SK-N-DZ (cell line): ENCODE data around the gene NSUN7.
"Not testable (repeated sequence)": the region's sequence is repeated elsewhere in the genome, so short reads cannot be mapped to it uniquely, and the experiment has no call there.

Experiments
- DNase-seq: peaks from one replicate; pipeline ENCODE4 v3.0.0-alpha.2; 2015; ENCODE audit warnings: low spot score

NSUN7 gene

DNA sequence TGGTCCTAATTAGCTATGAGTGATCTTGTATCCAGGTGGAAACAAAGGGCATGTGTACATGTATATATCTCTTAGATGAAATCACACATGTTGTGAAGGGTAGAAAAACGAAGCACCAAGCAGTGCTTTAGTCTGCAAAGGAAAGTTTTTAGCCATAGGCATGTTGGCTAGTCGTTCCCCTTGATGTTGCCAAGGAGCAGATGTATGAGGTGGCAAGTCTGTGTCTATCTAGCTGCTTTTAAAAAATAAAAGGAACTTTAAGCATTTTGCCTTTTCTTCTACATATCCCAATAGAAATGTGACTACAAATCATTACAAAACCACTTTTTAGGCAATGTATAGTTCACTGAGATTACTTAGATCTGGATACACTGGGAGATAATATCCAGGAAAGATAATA, 63.1 kb downstream of the NSUN7 start:
- DNase-seq: no peak

DNA sequence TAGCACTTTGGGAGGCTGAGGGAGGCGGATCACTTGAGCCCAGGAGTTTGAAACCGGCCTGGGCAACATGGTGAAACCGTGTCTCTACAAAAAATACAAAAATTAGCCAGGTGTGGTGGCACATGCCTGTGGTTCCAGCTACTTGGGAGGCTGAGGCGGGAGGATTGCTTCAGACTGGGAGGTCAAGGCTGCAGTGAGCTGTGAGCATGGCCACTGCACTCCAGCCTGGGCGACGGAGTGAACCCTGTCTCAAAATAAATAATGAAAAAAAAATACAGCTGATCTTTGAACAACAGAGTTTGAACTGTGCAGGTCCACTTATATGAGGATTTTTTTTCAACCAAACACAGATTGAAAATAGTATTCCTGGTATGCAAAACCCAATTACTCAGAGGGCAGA, 67.4 kb downstream of the NSUN7 start:
- DNase-seq: not testable (repeated sequence)

DNA sequence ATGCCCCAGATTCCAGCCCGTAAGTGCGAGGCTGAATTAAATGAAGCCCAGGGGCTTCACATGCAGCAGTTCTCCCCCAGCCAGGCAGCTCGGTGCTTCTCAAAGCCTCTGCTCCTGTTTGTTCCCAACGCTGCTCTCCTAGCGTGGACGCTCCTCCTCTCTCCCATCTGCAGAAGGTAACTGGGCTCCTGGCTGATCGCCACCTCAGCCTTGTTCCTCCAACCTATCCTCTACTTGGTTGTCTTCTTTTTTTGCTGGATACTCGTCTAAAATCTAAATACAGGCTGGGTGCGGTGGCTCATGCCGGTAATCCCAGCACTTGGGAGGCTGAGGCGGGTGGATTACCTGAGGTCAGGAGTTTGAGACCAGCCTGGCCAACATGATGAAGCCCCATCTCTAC, 70.3 kb downstream of the NSUN7 start:
- no peak for DNase-seq

DNA sequence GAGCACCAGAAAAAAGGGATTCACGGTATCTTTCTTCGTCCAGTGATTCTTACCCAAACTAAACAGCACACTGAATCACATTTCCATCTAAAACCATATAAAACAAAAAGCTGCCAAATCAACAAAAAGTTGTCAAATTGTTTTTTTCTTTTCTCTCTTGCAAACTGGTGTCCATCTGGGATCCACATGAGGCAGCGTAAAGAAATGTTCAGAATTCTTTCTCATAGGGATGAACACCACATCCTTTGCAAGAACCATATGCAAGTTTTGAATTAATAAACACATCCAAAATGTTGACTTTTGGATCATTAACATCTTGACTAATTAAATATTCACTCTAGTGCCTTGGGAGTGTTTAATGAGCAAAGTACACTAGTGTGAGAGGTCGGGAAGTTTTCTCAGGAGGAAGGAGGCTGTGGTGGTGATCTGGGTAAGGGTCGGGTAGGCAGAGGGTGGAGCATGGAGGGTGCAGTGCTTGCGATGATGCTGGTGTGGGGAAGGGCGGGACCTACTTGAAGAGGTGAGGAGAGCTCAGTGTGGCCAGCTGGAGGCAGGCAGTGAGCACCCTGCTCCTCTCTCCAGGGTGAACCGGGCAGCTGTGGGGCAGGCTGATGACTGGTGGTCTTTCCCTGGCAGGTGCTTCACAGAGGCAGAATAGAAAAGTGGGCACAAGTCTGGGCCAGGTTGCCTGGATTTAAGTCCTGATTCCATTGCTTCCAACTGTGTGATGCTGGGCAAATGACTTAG, 72.8 kb downstream of the NSUN7 start:
- no peak for DNase-seq

- DNase-seq: no peak
Measured at GRCh38 chr4:40825014-40825838, 75.5 kb downstream of the NSUN7 start.

- DNase-seq: no peak
Measured at GRCh38 chr4:40826821-40827220, 77.1 kb downstream of the NSUN7 start.

DNA sequence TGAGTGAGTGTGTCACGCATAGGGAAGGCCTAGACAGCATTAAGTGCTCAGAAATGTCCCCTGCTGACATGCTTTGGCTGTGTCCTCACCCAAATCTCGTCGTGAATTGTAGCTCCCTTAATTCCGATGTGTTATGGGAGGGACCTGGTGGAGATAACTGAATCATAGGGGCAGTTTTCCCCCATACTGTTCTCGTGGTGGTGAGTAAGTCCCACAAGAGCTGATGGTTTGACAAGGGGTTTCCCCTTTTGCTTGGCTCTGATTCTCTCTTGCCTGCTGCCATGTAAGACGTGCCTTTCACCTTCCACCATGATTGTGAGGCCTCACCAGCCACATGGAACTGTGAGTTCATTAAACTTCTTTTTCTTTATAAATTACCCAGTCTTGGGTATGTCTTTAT, 78.0 kb downstream of the NSUN7 start:
- DNase-seq: no peak

GRCh38 chr4:40828661-40829060, 78.9 kb downstream of the NSUN7 start:
- DNase-seq: no peak

DNA sequence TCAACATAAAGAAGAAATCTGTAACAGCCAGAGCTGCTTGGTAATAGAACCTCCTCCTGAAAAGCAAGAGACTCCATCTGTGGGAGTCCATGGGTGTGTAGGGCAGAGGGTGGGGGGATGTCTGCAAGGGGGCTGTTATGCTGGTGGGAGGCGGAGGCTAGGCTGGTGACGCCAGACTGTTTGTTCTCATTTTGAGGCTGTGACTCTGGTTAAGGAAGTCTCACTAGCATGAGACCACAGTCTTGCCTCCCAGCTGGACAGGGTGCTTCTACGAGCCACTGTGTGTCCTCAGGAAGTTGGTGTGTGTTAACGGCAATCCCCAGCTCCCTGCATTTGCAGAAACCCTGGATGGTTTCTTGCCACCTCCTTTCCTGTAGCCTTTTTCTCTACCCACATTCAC, 79.8 kb downstream of the NSUN7 start:
- no peak for DNase-seq

GRCh38 chr4:40831146-40831907, 81.6 kb downstream of the NSUN7 start:
- DNase-seq: no peak

DNA sequence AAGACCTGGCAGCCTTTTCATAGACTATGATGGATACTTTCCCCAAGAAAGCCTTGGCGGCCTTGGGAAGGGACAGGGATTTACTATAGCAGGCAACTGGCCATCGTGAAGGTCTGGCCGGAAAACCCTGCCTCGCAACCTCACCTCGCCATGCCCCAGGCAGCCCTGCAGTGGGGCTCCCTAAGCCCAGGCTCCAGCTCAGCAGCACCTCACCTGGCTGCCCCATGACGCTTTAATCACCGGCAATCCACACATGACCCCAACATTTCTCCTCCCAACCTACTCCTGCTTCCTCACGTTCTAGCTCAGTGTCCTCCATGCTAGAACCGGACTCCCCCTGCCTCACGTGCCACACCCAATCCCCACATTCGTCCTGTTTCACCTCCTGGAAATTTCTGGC, 82.4 kb downstream of the NSUN7 start:
- DNase-seq: no peak

DNA sequence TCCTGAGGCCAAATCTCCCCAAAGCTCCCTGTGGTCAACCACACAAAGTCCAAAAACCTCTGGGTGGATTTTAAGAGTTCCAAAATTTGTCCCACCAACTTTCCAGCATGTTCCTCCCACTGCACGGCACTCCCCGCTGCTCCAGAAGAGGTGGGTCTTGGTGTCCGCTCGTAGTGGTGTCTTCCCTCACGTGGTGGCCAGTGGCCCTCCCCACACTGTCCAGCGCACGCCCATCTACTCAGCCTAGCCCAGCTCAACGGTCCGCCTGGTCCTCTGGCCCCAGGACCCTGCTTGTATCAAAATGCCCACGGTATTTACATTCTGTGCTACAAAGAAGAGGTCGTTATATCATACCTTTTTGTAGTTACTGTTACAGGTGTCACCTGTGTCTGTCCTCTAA, 83.5 kb downstream of the NSUN7 start:
- no peak for DNase-seq

- no peak for DNase-seq
Measured at GRCh38 chr4:40837094-40837870, 87.5 kb downstream of the NSUN7 start.

DNA sequence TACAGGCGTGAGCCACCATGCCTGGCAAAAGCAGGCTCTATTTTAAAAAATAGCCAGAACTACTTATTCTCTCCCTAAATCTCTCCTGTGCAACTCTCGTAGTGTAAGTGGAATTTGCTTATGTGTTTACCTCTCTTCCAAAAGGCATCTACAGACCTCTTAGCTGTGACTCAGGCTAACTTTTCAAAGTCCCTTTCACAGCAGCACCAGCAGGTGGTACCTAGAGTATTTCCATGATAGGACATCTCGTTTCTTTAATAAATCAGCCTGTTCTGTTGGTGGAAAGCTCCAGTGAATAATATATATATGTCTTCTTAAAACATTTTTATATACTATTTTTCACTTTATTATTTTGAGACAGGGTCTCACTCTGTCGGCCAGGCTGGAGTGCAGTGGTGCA, 89.0 kb downstream of the NSUN7 start:
- DNase-seq: no peak

DNA sequence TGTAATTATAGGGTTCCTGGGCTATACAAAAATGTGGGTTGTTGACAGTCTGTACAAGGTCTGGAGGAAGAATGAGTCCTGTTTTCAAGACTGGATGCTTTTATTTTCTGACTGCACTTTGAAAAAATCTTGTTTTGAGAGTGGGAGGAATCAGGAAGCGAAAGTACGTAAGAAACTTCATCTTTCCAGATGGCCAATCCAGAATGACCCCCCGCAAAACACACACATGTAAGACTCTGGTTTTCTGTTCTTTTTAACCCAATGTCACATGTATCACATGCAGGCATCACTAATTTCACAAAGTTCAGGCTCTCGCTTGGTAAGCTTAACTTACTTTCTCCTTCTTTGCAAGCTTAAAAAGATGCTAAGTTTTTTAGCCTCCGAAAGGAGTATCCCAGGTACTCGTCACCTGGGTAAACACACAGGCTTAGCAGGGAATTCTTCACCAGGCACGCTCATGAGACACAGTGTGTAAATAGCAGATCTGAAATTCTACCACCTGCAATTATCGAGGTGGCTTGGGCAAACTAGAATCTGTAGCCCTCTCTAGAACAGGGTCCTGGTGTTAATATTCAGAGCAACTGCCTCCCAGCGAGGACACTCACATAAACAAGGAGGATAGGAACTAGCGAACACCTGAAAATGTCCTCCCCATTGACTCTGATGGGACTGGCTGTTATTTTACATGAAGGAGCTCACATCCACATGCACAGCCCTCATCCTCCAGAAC, 90.7 kb downstream of the NSUN7 start:
- no peak for DNase-seq

DNA sequence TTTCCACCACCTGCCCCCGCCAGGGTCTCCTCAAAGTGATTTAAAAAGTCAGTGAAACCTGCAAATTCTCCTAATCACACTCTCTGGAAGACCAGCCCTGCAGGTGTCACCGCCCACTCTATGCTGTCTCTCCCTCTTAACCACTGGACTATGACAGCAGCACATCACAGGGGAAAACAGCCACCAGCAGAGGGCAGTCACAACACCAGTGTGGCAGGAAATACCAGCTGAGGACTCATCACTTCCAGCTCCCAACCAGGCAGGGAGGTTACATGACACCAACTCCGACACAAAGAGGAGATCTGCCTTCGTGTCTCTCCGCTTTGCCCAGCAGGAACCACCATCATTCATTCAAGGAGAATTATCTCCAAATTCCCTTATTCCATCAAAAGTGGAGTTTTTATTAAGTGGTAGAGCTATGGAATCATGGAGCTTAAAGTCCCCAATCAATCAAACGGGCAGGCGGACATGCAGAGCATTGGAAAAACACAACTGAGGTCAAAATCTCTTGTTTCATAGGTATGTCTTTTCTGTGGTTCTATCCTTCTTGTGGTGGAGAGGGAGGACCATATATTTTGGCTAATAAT, 91.3 kb downstream of the NSUN7 start:
- DNase-seq: peak; percentile 72

DNA sequence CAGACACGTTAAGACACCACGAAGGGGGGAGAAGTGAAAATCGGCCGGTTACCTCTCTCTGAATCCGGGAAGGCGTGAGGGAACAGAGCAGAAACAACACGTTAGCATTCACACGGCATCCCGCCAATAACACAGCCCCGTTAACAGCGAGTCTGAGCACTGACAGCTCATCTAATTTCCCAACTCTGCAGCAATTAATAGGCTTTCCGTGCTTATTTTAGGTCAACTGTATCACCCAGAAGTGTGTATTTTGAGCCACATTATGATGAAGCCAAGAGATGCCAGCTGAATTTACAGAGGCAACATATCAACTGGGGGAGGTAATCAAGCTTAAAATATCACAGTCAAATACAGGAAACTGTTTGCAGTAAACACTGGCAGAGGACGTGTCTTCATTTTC, 92.6 kb downstream of the NSUN7 start:
- DNase-seq: no peak

DNA sequence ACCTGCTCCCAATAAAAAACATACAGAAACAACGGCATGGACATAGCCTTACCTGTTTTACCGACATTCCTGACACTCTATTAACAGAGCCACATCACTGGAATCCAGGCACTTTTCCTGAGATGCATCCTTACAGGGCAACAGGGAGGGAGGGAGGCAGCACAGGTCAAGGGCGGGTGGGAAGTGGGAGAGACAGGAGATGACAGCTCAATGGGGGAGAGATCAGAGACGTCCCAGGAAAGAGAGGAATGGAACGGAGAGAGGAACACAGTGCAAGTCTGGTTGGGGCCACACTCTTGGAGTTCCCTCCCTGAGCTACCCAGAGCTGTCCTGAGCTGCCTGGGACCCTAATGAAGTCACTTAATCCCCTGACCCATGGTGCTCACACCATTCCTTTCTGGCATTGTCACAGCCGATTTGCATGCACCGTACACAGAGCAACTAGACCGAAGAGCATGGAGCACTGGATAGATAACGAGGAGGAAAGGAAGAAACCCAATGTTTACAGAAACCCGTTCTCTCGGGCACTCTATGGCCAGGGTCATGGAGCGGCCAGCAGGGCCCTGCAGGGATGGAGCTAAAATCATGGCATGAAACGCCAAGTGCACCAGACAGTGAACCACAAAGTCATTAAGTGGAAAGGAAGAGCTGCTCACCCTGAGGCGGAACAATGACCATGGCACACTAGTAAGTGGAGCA, 93.1 kb downstream of the NSUN7 start:
- no peak for DNase-seq

GRCh38 chr4:40843696-40844095, 93.9 kb downstream of the NSUN7 start:
- DNase-seq: no peak

DNA sequence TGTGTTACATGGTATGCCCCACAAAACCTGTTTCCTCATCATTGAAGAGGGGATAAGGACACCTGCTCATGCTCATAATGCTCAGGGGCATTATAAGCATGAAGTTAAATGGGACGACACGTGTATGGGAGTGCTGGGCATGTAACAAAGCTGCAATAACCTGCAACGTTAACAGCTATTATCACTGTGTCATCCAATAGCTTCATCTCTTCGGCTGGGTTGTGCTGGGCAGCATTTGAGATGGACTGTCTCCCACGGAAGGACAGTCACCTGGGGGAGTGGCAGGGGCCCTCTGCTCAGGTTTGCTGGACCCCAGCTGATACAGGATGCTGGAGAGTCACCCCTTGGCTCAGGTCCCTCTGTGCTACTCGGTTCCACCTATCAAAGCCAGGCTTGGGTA, 94.5 kb downstream of the NSUN7 start:
- DNase-seq: no peak
